SIG-M5 treated with dmso at 0.1 percent for 504 hours (cell line): ENCODE data around the gene HIRA.

Experiments
- DNase-seq: peaks from one replicate; lab custom pipeline; 2025; ENCODE audit not compliant: unreplicated experiment; lab: John Stamatoyannopoulos, UW

Gene HIRA

GRCh38 chr22:19287889-19288288, 143.6 kb downstream of the HIRA start:
- no peak for DNase-seq

GRCh38 chr22:19287076-19287707, 144.3 kb downstream of the HIRA start:
- DNase-seq = no peak

- DNase-seq = no peak
These were observed 145.7 kb downstream of the HIRA start for GRCh38 chr22:19285831-19286230.
